ENCODE measurements around the gene CPEB4. TPM values are rescaled to one million over a fixed set of nuclear protein-coding genes. Genes with fewer than 3 reads are reported as not detected.

Gene CPEB4
- total and polyA plus RNA-seq, 9 of the 15 experiments (the other 6 are each of a cell fraction or from before 2014, with no cell fraction given): 7.4 to 21.3 (median 12.4) TPM

GRCh38 chr5:173853370-173854131, 34.6 kb upstream of the CPEB4 start (continued):
- TF ChIP-seq ZNF75A (CRISPR knock-in tag; IDR thresholded peaks at IDR 0.05): peak; percentile 31; the same call in 1 of the 2 replicates
- TF ChIP-seq BDP1 (IDR thresholded peaks at IDR 0.05; ENCODE audit: insufficient read depth, insufficient read length): no peak
- TF ChIP-seq MBD2 (IDR thresholded peaks at IDR 0.05; ENCODE audit: borderline replicate concordance, low read depth): peak; percentile 82
- no peak for TF ChIP-seq ZNF253 (CRISPR knock-in tag; conservative IDR thresholded peaks at IDR 0.05)
- TF ChIP-seq ZNF655 (CRISPR knock-in tag; IDR thresholded peaks at IDR 0.05): no peak
- TF ChIP-seq MIER1 (IDR thresholded peaks at IDR 0.05; ENCODE audit: low read depth): no peak
- TF ChIP-seq STAT6 (CRISPR knock-in tag; IDR thresholded peaks at IDR 0.05): no peak
- TF ChIP-seq YY1 (IDR thresholded peaks at IDR 0.05; ENCODE audit: borderline replicate concordance in 1 of 3, control insufficient read depth in 1 of 3, extremely low read depth in 1 of 3, insufficient read depth in 3 of 3, insufficient read length in 1 of 3, insufficient replicate concordance in 2 of 3, low read depth in 1 of 3, low read length in 2 of 3): peak in 1 of 3 experiments; percentile 80
- no peak for TF ChIP-seq SREBF2 (CRISPR knock-in tag; IDR thresholded peaks at IDR 0.05)
- no peak for TF ChIP-seq TEAD2 (tag; IDR thresholded peaks at IDR 0.05)
- TF ChIP-seq PATZ1 (CRISPR knock-in tag; IDR thresholded peaks at IDR 0.05; ENCODE audit: borderline replicate concordance): 0 out of 2 replicates have a peak, but pooled peaks have one; percentile 26
- no peak for TF ChIP-seq NFIX (CRISPR knock-in tag; IDR thresholded peaks at IDR 0.05; ENCODE audit: low read depth)
- peak; percentile 94 for TF ChIP-seq RAD51 (IDR thresholded peaks at IDR 0.05; ENCODE audit: borderline replicate concordance, low read depth)
- TF ChIP-seq RAD21 (CRISPR knock-in tag; conservative IDR thresholded peaks at IDR 0.05 in 1 of 2, IDR thresholded peaks at IDR 0.05 in 1 of 2): peak in 1 of 2 experiments; percentile 30; a peak in 2 of 4 replicates
- 0 out of 2 replicates have a peak, but pooled peaks have one; percentile 55 for TF ChIP-seq GATAD2A (IDR thresholded peaks at IDR 0.05)
- no peak for TF ChIP-seq ZNF408 (CRISPR knock-in tag; IDR thresholded peaks at IDR 0.05; ENCODE audit: low read depth)
- TF ChIP-seq MAZ (CRISPR knock-in tag; conservative IDR thresholded peaks at IDR 0.05 in 1 of 2, IDR thresholded peaks at IDR 0.05 in 1 of 2): no peak
- peak; percentile 95 for TF ChIP-seq TCF3 (CRISPR knock-in tag; IDR thresholded peaks at IDR 0.05)
- peak; percentile 93 for TF ChIP-seq NCOR1 (IDR thresholded peaks at IDR 0.05)
- no peak for TF ChIP-seq ZNF77 (CRISPR knock-in tag; IDR thresholded peaks at IDR 0.05)
